GM21423 (cell line): Measurements from ENCODE around the gene LTF.

Source experiments
- ATAC-seq: cut with Tn5 transposase; IDR thresholded peaks from one replicate; pipeline ENCODE4 v1.9.1; 2021; ENCODE audit warnings: mild to moderate bottlenecking, moderate library complexity; ENCODE audit not compliant: unreplicated experiment

The LTF gene

GRCh38 chr3:46470831-46471230 is 6.1 kb upstream of the LTF start:
- ATAC-seq: no peak

- no peak for ATAC-seq
Measured at GRCh38 chr3:46469680-46470357, 5.1 kb upstream of the LTF start.

GRCh38 chr3:46468753-46469600 is 4.3 kb upstream of the LTF start:
- ATAC-seq: no peak

GRCh38 chr3:46467562-46467961 is 2.9 kb upstream of the LTF start:
- ATAC-seq: no peak

GRCh38 chr3:46466871-46467403 is 2.2 kb upstream of the LTF start:
- ATAC-seq: no peak

GRCh38 chr3:46466273-46466672 is 1.6 kb upstream of the LTF start:
- ATAC-seq: no peak

- ATAC-seq: no peak
Measured at GRCh38 chr3:46465196-46465520, 453 bp upstream of the LTF start.

- no peak for ATAC-seq
Measured at GRCh38 chr3:46463868-46464241, 850 bp downstream of the LTF start.

GRCh38 chr3:46463120-46463867 is 1.4 kb downstream of the LTF start:
- no peak for ATAC-seq

GRCh38 chr3:46462511-46462910 is 2.2 kb downstream of the LTF start:
- no peak for ATAC-seq

- ATAC-seq: no peak
Measured at GRCh38 chr3:46462111-46462510, 2.6 kb downstream of the LTF start.

- ATAC-seq: no peak
Measured at GRCh38 chr3:46460051-46460450, 4.7 kb downstream of the LTF start.

GRCh38 chr3:46456118-46456517 is 8.6 kb downstream of the LTF start:
- ATAC-seq: no peak

GRCh38 chr3:46455231-46456115 is 9.2 kb downstream of the LTF start:
- no peak for ATAC-seq

GRCh38 chr3:46454606-46455005 is 10.1 kb downstream of the LTF start:
- no peak for ATAC-seq

- ATAC-seq: no peak
Measured at GRCh38 chr3:46454209-46454595, 10.5 kb downstream of the LTF start.

GRCh38 chr3:46453526-46454208 is 11.0 kb downstream of the LTF start:
- no peak for ATAC-seq

GRCh38 chr3:46449755-46450552 is 14.8 kb downstream of the LTF start:
- ATAC-seq: no peak

- no peak for ATAC-seq
Measured at GRCh38 chr3:46448721-46449120, 16.0 kb downstream of the LTF start.
